Neural crest cell (in vitro differentiated cells): Measurements from ENCODE around the gene MRS2. TPM values are rescaled to one million over a fixed set of nuclear protein-coding genes. Genes with fewer than 3 reads are reported as not detected.

ENCODE experiments used
- DNase-seq: peaks from one replicate; pipeline ENCODE4 v3.0.0; 2021; ENCODE audit warnings: low read depth, mixed read lengths, low spot score
- H3K27ac Mint-ChIP-seq: one replicate; pipeline ENCODE4 v1.8.0; 2021; ENCODE audit warnings: mild to moderate bottlenecking, mixed read lengths; ENCODE audit not compliant: unreplicated experiment
- H3K27me3 Mint-ChIP-seq: 2 replicates; pipeline ENCODE4 v1.8.0; 2021; ENCODE audit warnings: low read depth, mild to moderate bottlenecking, mixed read lengths
- H3K36me3 Mint-ChIP-seq: 2 replicates; pipeline ENCODE4 v1.8.0; 2021; ENCODE audit warnings: low read depth, mild to moderate bottlenecking, mixed read lengths
- H3K4me1 Mint-ChIP-seq: 2 replicates; pipeline ENCODE4 v1.8.0; 2021; ENCODE audit warnings: mixed read lengths
- H3K4me3 Mint-ChIP-seq: one replicate; pipeline ENCODE4 v1.8.0; 2021; ENCODE audit warnings: mild to moderate bottlenecking, mixed read lengths
- H3K9me3 Mint-ChIP-seq: 2 replicates; pipeline ENCODE4 v1.8.0; 2021; ENCODE audit warnings: mixed read lengths
- CTCF ChIP-seq: fragments of 200-600 bp; sonication (generic); conservative IDR thresholded peaks from 2 replicates; pipeline ENCODE4 v1.5.0; 2021; ENCODE audit warnings: antibody characterized with exemption, mild to moderate bottlenecking
- total RNA-seq: library from RNA; stranded (reverse); gene quantifications from 2 replicates; pipeline ENCODE4 v1.2.1, GENCODE V29; 2021

MRS2 gene
- total RNA-seq, 1 donor from 2014 or later = 38.4 TPM

GRCh38 chr6:24448396-24448795 lies 45.7 kb downstream of the MRS2 start:
- H3K27me3 Mint-ChIP-seq = no peaks in the 10 kb centered on the region
- H3K9me3 Mint-ChIP-seq = no peaks in the 10 kb centered on the region
- no peak for DNase-seq
- no peak for TF ChIP-seq CTCF
- H3K36me3 Mint-ChIP-seq = no peaks in the 10 kb centered on the region
- H3K4me1 Mint-ChIP-seq = peaks cover 7% of the 10 kb centered on the region
- H3K4me3 Mint-ChIP-seq = no peak overlapping the region
- no peak overlapping the region for H3K27ac Mint-ChIP-seq

GRCh38 chr6:24448828-24449525 lies 46.2 kb downstream of the MRS2 start:
- H3K4me3 Mint-ChIP-seq = no peak overlapping the region
- no peak overlapping the region for H3K27ac Mint-ChIP-seq
- no peaks in the 10 kb centered on the region for H3K36me3 Mint-ChIP-seq
- H3K9me3 Mint-ChIP-seq = no peaks in the 10 kb centered on the region
- H3K4me1 Mint-ChIP-seq = peaks cover 7% of the 10 kb centered on the region
- TF ChIP-seq CTCF = no peak
- no peak for DNase-seq
- H3K27me3 Mint-ChIP-seq = no peaks in the 10 kb centered on the region

- H3K4me1 Mint-ChIP-seq = peaks cover 7% of the 10 kb centered on the region
- TF ChIP-seq CTCF = no peak
- no peaks in the 10 kb centered on the region for H3K9me3 Mint-ChIP-seq
- no peak for DNase-seq
- no peak overlapping the region for H3K4me3 Mint-ChIP-seq
- no peaks in the 10 kb centered on the region for H3K36me3 Mint-ChIP-seq
- H3K27ac Mint-ChIP-seq = peak overlapping the region; percentile 65
- H3K27me3 Mint-ChIP-seq = no peaks in the 10 kb centered on the region
Measured at GRCh38 chr6:24451581-24452388, 49.0 kb downstream of the MRS2 start.

- H3K4me1 Mint-ChIP-seq = peaks cover 7% of the 10 kb centered on the region
- DNase-seq = no peak
- H3K36me3 Mint-ChIP-seq = peaks cover 2% of the 10 kb centered on the region
- TF ChIP-seq CTCF = no peak
- H3K27ac Mint-ChIP-seq = no peak overlapping the region
- no peaks in the 10 kb centered on the region for H3K9me3 Mint-ChIP-seq
- H3K4me3 Mint-ChIP-seq = no peak overlapping the region
- H3K27me3 Mint-ChIP-seq = no peaks in the 10 kb centered on the region
Measured at GRCh38 chr6:24453921-24454320, 51.2 kb downstream of the MRS2 start.

- Mint-ChIP-seq H3K4me3 (no peak overlapping the region), H3K9me3 (no peaks in the 10 kb centered on the region), H3K36me3 (peaks cover 2% of the 10 kb centered on the region), H3K4me1 (peaks cover 7% of the 10 kb centered on the region), H3K27me3 (no peaks in the 10 kb centered on the region), H3K27ac (no peak overlapping the region)
- TF ChIP-seq CTCF = no peak
- no peak for DNase-seq
Measured at GRCh38 chr6:24454452-24454851, 51.7 kb downstream of the MRS2 start.
